OCI-LY7 (cell line): ENCODE results near the gene RRP36. TPM values are rescaled to one million over a fixed set of nuclear protein-coding genes. Genes with fewer than 3 reads are reported as not detected.
A peak's percentile ranks its signal among the peaks of the same experiment; 100 is the strongest.

Experiments
- BruUV-seq: library from RNA; stranded (reverse); fragments of 400-500 nt; replicated peaks from 2 replicates; lab custom pipeline; 2021; lab: Mats Ljungman, UMichigan
- CTCF ChIA-PET: fragments of 300-600 bp; sonication (Branson Sonifier 250); formaldehyde crosslinking; loops from one replicate; lab custom pipeline; 2022; ENCODE audit warnings: antibody characterized with exemption; ENCODE audit not compliant: unreplicated experiment; lab: Charles Lee
- POLR2A ChIA-PET: fragments of 300-600 bp; sonication (Branson Sonifier 250); formaldehyde crosslinking; loops from one replicate; lab custom pipeline; 2022; ENCODE audit warnings: antibody characterized with exemption; lab: Charles Lee
- DNase-seq: peaks from one replicate; pipeline ENCODE4 v3.0.0-alpha.2; 2015; ENCODE audit warnings: low spot score
- H2AFZ ChIP-seq: fragments of 200-600 bp; sonication (generic), shearing (Covaris generic); 2 replicates; pipeline ENCODE4 v1.6.1; 2014; ENCODE audit warnings: mild to moderate bottlenecking, antibody characterized with exemption, low read length, moderate library complexity
- H3K27ac ChIP-seq: fragments of 200-600 bp; sonication (generic); 2 replicates; pipeline ENCODE4 v1.5.1; 2014; ENCODE audit warnings: mixed run types, low read depth, mild to moderate bottlenecking, moderate library complexity, low read length, inconsistent platforms; ENCODE audit not compliant: poor library complexity, severe bottlenecking
- H3K36me3 ChIP-seq: fragments of 200-600 bp; sonication (generic); 2 replicates; pipeline ENCODE4 v1.6.1; 2014; ENCODE audit warnings: mild to moderate bottlenecking, antibody characterized with exemption, low read length, moderate library complexity, mixed read lengths; ENCODE audit not compliant: insufficient read depth
- H3K4me1 ChIP-seq: fragments of 200-600 bp; sonication (generic); 2 replicates; pipeline ENCODE4 v1.5.1; 2014; ENCODE audit warnings: mild to moderate bottlenecking, low read length; ENCODE audit not compliant: insufficient read depth, poor library complexity, severe bottlenecking
- H3K4me2 ChIP-seq: fragments of 200-600 bp; sonication (generic); 2 replicates; pipeline ENCODE4 v1.6.1; 2014; ENCODE audit warnings: mild to moderate bottlenecking, low read length
- H3K4me3 ChIP-seq: fragments of 200-600 bp; sonication (generic); 2 replicates; pipeline ENCODE4 v1.5.1; 2014; ENCODE audit warnings: mild to moderate bottlenecking, low read depth, low read length; ENCODE audit not compliant: poor library complexity, severe bottlenecking
- H3K79me2 ChIP-seq: fragments of 200-600 bp; sonication (generic); 2 replicates; pipeline ENCODE4 v1.6.1; 2016; ENCODE audit warnings: low read depth, mild to moderate bottlenecking, low read length, moderate library complexity, mixed read lengths; ENCODE audit not compliant: insufficient read depth
- H3K9me2 ChIP-seq: fragments of 200-600 bp; sonication (generic); 2 replicates; pipeline ENCODE4 v1.6.1; 2016; ENCODE audit warnings: mild to moderate bottlenecking, low read length, mixed read lengths; ENCODE audit not compliant: insufficient read depth
- H3K9me3 ChIP-seq: fragments of 200-600 bp; sonication (generic); 2 replicates; pipeline ENCODE4 v1.6.1; 2014; ENCODE audit warnings: mild to moderate bottlenecking, mixed run types, low read length, mixed read lengths
- H4K20me1 ChIP-seq: fragments of 200-600 bp; sonication (generic); 2 replicates; pipeline ENCODE4 v1.6.1; 2014; ENCODE audit warnings: mild to moderate bottlenecking, antibody characterized with exemption, low read length, moderate library complexity, mixed read lengths; ENCODE audit not compliant: insufficient read depth
- CTCF ChIP-seq: fragments of 200-600 bp; sonication (generic); conservative IDR thresholded peaks from 2 replicates; pipeline ENCODE4 v1.5.1; 2014; ENCODE audit warnings: mild to moderate bottlenecking, antibody characterized with exemption, low read length, moderate library complexity, mixed read lengths
- EZH2phosphoT487 ChIP-seq: fragments of 200-600 bp; sonication (generic); IDR thresholded peaks from 2 replicates; pipeline ENCODE4 v1.6.1; 2018; ENCODE audit warnings: low read depth, borderline replicate concordance, mild to moderate bottlenecking, mixed run types, antibody characterized with exemption, low read length, moderate library complexity, mixed read lengths
- intact Hi-C: fragments of 100-400 bp; cut with micrococcal nuclease; formaldehyde crosslinking; loops from one replicate; pipeline ENCODE4 v1.10.0; 2022; ENCODE audit not compliant: unreplicated experiment
- total RNA-seq, 2 experiments: library from RNA; depleted of rRNA in 1 of 2; stranded (reverse); fragments of >200 nt in 1 of 2; shearing (Covaris generic) in 1 of 2; gene quantifications; 2 replicates each; pipeline ENCODE4 v1.2.3, GENCODE V29; 2014 to 2022

RRP36 gene
- total RNA-seq, 2 experiments from 2014 or later = 61.1 to 75.9 TPM

- CTCF ChIA-PET = no interaction called here
These were observed 47.5 kb upstream of the RRP36 start for GRCh38 chr6:42973926-42974325.

GRCh38 chr6:42974919-42975505 is 46.4 kb upstream of the RRP36 start:
- Histone ChIP-seq H3K36me3 (peaks cover 22% of the 10 kb centered on the region), H3K4me3 (no peak overlapping the region), H3K9me2 (no peaks in the 10 kb centered on the region), H3K27ac (no peak overlapping the region), H3K4me1 (peaks cover 22% of the 10 kb centered on the region), H3K9me3 (no peaks in the 10 kb centered on the region), H3K79me2 (peaks cover 22% of the 10 kb centered on the region; the same call in 1 of the 2 replicates), H4K20me1 (no peaks in the 10 kb centered on the region), H2AFZ (no peak overlapping the region), H3K4me2 (no peak overlapping the region)
- BruUV-seq = no TSS peak
- ChIA-PET CTCF (no interaction called here), POLR2A (interaction anchor here (1.0 kb wide), 2 partner anchors 39 to 46 kb away, joined by 3 read pairs; partner anchors contain the start of gene KLHDC3)
- no peak for DNase-seq
- no peak for TF ChIP-seq EZH2phosphoT487
- TF ChIP-seq CTCF = no peak
- intact Hi-C loops = no loop called here

More at GRCh38 chr6:42973926-42974325, 47.5 kb upstream of the RRP36 start:
- intact Hi-C loops = no loop called here
- Histone ChIP-seq H4K20me1 (no peaks in the 10 kb centered on the region), H3K36me3 (peaks cover 27% of the 10 kb centered on the region), H3K79me2 (peaks cover 22% of the 10 kb centered on the region; the same call in 1 of the 2 replicates), H3K4me2 (no peak overlapping the region), H3K9me3 (no peaks in the 10 kb centered on the region), H2AFZ (no peak overlapping the region), H3K4me1 (peaks cover 14% of the 10 kb centered on the region), H3K27ac (no peak overlapping the region), H3K4me3 (no peak overlapping the region), H3K9me2 (no peaks in the 10 kb centered on the region)
- TF ChIP-seq EZH2phosphoT487 (no peak), CTCF (no peak)
- POLR2A ChIA-PET = interaction anchor here (1.0 kb wide), 1 partner anchor 45 kb away, joined by 3 read pairs; no protein-coding TSS in a partner anchor
- BruUV-seq = no TSS peak
- DNase-seq = no peak

- H2AFZ ChIP-seq = peak overlapping the region; percentile 85; the same call in 1 of the 2 replicates
- peaks cover 22% of the 10 kb centered on the region for H3K36me3 ChIP-seq
- TF ChIP-seq CTCF (no peak), EZH2phosphoT487 (no peak)
- no peaks in the 10 kb centered on the region for H3K9me3 ChIP-seq
- H3K27ac ChIP-seq = peak overlapping the region; percentile 50
- peak; percentile 32 for DNase-seq
- CTCF ChIA-PET = no interaction called here
- peak overlapping the region; percentile 88 for H3K4me3 ChIP-seq
- H3K9me2 ChIP-seq = no peaks in the 10 kb centered on the region
- no TSS peak for BruUV-seq
- intact Hi-C loops = no loop called here
- POLR2A ChIA-PET = interaction anchor here (0.5 to 2.6 kb wide), 7 partner anchors 14 to 1209 kb away, joined by 3 to 18 read pairs (median 3); partner anchors contain the start of genes CNPY3, KLC4, KLHDC3 and MRPL2
- no peaks in the 10 kb centered on the region for H4K20me1 ChIP-seq
- H3K4me1 ChIP-seq = peaks cover 23% of the 10 kb centered on the region
- H3K79me2 ChIP-seq = peaks cover 22% of the 10 kb centered on the region; the same call in 1 of the 2 replicates
- peak overlapping the region; percentile 82 for H3K4me2 ChIP-seq
These were observed 43.0 kb upstream of the RRP36 start for GRCh38 chr6:42978487-42978838.
